Measurements from ENCODE around the gene CRB3.

CRB3 gene

DNA sequence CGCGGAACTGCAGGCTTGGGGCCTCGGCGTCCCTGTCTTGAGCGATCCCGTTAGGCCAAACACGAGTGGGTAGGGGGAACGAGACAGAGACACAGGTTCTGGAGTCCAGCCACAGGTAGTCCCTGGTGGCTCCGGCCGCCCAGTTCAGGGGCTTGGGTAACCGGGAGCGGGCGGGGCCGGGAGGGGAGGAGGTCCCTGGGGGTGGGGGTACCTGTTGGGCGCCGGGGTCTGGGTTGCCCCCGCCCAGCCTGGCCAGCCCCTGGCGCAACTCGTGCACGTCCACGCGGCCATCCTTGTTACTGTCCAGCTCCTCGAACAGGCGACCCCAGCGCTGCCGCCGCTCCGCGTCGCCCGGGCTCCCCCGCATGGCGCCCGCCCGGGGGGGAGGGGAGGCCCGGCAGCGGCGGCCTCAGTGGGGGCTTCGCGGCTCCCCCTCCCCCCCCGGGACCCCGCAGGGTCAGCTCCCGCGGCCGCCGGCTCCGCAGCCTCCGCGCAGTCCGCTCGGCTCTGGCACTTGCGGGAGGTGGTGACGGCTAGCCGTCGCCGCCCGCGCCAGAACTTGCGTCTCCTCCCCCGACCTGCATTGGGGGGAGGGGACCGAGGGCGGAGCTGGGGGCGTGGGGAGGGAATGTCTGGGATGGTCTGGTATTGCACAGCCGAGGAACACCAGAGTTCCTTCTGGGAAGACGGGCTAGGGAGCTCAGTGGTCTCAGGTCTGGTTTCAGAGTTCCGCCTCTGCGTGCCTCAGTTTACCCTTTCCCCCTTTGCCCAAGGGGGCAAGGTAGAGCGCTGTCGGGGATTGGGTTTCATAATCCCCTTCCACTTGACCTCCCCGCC is 4.6 kb upstream of the CRB3 start, which contains the start of gene SLC25A23:
TSS of gene SLC25A23 (minus strand) at position 531 of the 837 bp plus-strand sequence. CDS start at position 367, 164 bp downstream.
- DNase-seq: no peak
- in situ Hi-C loops (cut with MboI; ENCODE audit: low pct_unique_long_range_greater_than_20kb, low sequenced_read_pairs): no loop called here

DNA sequence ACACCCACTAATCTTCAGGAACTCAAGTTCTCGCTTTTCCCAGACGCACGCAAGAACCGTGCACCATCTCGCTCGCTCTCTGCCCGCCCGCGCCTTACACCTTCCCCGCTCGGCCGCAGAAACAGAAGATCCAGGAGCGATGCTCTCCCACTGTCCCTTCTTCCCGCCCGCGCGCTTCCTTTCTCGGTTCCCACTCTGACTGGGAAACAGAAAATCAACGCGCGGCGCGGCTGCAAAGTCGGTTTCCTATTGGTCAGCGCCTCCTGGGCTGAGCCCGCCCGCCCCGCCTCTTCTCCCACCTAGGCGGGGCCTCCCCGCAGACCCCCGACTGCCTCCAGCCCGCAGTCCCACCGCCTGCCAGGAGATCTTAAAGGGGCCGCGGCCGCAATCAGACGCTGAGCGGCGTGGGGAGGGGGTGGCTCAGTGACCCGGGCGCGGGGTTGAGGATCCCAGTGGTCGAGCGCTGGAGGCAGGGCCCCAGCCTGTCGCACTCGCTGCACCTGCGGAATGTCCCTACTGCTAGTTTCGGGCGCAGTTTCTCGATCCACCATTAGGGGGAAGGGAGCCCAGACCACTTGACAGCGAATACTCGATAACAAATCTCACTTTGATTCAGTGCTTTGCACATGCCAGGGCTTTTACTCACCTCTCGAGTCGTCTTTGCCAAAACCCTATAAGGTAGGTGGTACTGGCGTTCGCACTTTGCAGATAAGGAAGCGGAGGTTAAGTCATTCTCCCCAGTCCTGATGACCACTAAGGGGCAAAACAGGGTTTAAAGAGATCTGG is 3.8 kb upstream of the CRB3 start:
- in situ Hi-C loops (cut with MboI; ENCODE audit: low pct_unique_long_range_greater_than_20kb, low sequenced_read_pairs): no loop called here

DNA sequence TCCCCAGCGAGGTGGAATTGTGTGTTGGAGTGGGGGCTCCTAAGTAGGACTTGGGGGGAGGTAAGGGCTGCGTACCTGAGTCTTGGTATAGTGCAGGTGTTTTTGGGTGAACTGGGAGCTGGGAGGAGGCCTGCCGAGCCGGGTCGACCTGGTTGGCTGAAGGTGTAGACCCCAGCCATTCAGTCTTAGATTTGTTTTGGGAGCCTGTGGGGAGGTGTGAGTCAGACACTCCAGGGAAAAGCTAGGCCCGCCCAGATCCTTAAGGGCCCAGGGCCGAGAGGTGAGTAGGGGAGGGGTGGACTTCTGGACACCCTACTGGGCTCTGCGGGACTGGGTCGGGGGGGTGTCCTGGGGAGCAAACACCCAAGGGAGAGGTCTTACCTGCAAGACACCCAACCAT is 935 bp downstream of the CRB3 start:
- DNase-seq: no peak
- in situ Hi-C loops (cut with MboI; ENCODE audit: low pct_unique_long_range_greater_than_20kb, low sequenced_read_pairs): no loop called here

More for the DNA sequence above, 3.8 kb upstream of the CRB3 start:
- DNase-seq: peak; percentile 99

DNA sequence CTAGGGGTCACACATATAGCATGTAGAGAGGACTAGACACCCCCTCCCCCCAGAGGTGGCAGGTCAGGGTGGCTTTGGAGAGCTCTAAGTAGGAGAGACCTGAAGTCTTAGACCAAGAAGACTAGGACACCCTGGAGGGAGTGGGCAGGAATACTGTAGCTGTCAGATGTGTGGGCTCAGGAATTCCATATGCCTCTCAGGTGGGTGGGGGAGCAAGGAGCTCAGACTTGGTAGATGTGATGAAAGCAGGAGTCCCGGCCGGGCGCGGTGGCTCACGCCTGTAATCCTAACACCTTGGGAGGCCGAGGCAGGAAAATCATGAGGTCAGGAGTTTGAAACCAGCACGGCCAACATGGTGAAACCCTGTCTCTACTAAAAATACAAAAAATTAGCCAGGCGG is 1.6 kb downstream of the CRB3 start:
- in situ Hi-C loops (cut with MboI; ENCODE audit: low pct_unique_long_range_greater_than_20kb, low sequenced_read_pairs): no loop called here
- no peak for DNase-seq

DNA sequence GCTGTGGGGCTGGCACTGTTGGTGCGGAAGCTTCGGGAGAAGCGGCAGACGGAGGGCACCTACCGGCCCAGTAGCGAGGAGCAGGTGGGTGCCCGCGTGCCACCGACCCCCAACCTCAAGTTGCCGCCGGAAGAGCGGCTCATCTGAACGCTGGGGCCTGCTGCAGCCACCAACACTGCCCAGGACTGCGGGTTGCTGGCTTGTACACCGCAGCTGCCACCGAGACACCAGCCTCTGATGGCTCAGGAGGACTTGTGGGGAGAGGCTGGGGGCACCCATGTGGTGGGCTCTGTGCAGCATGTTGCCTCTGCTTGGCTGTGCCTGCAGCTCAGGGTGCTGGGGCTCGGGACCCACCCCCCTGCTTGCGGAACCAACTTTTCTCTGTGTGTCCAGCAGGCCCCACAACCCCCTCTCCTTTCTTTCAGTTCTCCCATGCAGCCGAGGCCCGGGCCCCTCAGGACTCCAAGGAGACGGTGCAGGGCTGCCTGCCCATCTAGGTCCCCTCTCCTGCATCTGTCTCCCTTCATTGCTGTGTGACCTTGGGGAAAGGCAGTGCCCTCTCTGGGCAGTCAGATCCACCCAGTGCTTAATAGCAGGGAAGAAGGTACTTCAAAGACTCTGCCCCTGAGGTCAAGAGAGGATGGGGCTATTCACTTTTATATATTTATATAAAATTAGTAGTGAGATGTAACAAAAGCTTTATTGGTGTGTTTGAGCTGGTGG is 2.6 kb downstream of the CRB3 start:
- in situ Hi-C loops (cut with MboI; ENCODE audit: low pct_unique_long_range_greater_than_20kb, low sequenced_read_pairs): no loop called here
- no peak for DNase-seq

DNA sequence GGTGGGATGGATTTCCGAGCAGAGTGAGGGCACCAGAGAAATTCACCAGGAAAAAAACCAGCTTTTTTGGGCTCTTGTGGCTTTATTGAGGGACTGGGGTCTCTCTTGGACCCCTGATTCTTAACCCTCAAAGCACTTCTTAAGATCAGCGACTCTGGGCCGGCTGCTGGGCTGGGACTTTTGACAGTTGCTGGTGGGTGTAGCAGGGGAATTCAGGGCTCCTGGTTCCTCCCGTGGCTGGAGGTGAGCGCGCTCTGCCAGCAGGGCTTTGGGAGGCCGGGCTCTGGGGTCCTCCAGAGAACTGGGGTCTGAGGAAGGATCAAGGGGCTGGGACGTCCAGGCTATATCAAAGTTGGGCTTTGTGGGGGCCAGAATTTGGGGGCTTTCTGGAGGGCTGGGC is 3.3 kb downstream of the CRB3 start:
- in situ Hi-C loops (cut with MboI; ENCODE audit: low pct_unique_long_range_greater_than_20kb, low sequenced_read_pairs): no loop called here
- no peak for DNase-seq

DNA sequence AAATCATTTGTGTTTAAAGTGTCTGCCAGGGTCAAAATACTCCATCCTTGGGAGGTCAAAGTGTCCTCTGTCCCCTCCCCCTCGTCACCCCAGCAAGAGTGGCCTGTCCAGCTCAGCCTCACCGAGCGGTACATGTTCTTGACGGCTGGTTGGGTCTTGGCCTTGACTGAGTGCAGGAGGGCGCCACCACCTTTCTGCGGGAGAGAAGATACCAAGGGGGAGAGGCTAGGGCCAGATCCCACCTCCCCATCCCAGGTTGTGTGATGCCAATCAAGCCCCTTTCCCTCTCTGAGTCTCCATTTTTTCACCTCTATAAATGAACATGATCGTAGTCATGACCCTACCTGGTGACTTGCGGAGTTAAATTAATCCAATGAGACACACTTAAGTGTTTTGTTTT is 6.1 kb downstream of the CRB3 start:
- no peak for DNase-seq
- in situ Hi-C loops (cut with MboI; ENCODE audit: low pct_unique_long_range_greater_than_20kb, low sequenced_read_pairs): no loop called here

DNA sequence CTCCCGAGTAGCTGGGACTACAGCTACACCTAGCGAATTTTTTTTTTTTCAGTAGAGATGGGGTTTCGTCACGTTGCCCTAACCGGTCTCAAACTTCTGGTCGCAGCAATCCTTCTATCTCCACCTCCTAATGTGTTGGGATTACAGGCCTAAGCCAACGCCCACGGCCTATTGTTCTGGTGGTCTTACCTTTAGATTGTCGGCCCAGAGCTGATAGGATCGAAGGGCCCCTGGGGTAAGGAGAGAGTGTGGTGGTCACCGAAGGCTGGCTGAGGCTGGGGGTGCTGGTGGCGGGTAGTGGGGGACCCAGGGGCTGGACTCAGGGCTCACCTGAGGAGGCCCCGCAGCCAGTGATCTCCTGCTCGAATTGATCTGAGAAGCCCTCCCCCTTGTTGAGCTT is 7.0 kb downstream of the CRB3 start:
- in situ Hi-C loops (cut with MboI; ENCODE audit: low pct_unique_long_range_greater_than_20kb, low sequenced_read_pairs): no loop called here
- no peak for DNase-seq

DNA sequence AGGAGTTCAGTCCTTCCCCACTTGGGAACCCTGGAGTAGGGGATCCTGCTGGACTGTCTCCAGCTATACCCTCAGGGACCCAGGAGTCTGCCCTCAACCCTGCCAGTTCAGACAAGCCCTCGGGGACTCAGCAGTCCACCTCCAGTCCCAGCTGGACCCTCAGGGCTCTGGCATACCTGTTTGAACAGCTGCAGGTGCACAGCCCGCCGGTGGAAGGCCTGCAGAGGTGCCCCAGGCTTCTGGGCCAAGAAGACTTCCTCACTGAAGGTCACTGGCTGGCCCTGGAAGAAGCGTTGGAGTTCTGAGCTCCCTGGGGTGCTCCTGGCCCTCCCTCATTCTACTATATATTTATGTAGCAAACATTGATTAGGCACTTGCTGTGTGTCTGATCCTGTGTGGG is 8.6 kb downstream of the CRB3 start:
- in situ Hi-C loops (cut with MboI; ENCODE audit: low pct_unique_long_range_greater_than_20kb, low sequenced_read_pairs): no loop called here
- no peak for DNase-seq

DNA sequence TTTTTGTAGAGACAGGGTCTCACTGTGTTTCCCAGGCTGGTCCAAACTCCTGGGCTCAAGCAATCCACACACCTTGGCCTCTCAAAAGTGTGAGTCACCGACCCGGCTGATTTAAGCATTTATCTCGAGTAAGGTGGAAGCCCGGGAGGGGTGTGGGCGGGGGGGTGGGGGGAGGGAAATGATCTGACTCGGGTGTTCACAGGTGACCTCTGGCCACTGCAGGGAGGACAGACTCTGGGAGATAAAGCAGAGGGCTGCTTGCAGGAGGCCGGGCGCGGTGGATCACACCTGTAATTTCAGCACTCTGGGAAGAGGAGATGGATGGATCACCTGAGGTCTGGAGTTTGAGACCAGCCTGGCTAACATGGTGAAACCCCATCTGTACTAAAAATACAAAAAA is 9.6 kb downstream of the CRB3 start:
- in situ Hi-C loops (cut with MboI; ENCODE audit: low pct_unique_long_range_greater_than_20kb, low sequenced_read_pairs): no loop called here

DNA sequence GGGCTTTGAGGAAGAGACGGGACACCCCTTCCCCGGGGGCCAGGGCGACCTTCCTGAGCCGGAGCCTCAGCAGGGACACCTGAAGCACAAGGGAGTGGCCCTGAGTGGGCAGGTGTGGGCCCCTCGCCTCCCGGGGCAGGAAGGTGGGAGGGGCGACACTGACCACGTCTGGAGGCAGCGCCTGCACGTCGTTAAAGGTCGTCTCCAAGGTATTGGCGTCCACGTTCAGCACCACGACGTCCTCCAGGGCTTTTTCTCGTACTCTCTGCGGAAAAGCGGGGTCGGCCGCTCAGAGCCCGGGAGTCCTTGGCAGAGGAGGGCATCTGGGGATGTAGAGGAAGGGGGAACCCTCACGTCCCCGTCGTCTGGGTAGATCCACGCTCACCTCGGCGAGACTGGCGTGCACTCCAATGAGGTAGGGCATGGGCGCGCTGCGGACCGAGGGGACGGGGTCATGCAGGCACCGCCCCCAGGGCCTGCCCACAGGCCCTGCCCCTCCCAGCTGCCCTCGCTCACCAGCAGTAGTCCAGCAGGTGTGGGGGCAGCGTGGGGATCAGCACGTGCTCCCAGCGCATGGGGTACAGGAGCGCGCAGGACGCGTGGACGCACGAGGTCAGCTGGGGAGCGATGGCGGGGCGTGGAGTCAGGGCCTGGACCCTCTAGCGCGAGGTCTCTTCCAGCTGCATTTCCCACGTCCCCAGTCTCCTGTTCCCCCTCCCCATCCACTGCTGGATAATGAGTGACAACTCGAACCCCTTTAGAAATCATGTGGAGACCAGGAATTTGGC is 11.4 kb downstream of the CRB3 start:
- in situ Hi-C loops (cut with MboI; ENCODE audit: low pct_unique_long_range_greater_than_20kb, low sequenced_read_pairs): no loop called here
- no peak for DNase-seq

More for the DNA sequence above, 9.6 kb downstream of the CRB3 start:
- DNase-seq: no peak

DNA sequence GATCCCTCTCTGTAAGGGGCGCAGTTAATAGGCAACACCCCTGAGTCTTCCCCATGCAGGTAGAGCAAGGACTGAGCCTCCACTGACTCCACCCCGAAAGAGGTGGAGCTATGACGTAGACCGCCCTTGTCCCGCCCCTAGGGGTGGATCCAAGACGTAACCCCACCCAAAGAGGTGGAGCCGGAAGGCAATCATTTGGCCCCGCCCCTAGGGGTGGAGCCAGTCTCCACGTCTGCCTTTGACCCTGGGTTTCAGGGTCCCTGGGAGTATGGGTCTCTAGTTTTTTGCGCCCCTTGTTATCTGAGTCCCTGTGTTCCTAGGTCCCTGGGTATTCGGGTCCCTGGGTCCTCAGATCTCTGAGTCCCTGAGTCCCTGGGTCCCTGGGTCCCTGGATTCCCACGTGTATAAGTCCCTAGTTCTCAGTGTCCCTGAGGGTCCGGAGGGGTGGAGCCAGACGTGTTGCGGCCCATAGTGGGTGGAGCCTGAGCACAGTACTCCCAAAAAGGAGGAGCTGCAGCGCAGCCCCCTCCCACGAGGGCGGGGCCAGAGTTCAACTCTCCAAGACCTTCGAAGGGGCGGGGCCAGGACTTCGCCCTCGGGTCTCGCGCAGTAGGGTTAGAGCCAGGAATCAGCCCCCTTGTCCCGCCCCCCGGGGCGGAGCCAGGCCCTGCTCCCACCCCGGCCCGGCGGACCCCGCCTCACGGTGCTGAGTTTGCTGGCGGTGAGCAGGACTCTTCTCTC is 12.3 kb downstream of the CRB3 start:
- in situ Hi-C loops (cut with MboI; ENCODE audit: low pct_unique_long_range_greater_than_20kb, low sequenced_read_pairs): no loop called here
- no peak for DNase-seq

DNA sequence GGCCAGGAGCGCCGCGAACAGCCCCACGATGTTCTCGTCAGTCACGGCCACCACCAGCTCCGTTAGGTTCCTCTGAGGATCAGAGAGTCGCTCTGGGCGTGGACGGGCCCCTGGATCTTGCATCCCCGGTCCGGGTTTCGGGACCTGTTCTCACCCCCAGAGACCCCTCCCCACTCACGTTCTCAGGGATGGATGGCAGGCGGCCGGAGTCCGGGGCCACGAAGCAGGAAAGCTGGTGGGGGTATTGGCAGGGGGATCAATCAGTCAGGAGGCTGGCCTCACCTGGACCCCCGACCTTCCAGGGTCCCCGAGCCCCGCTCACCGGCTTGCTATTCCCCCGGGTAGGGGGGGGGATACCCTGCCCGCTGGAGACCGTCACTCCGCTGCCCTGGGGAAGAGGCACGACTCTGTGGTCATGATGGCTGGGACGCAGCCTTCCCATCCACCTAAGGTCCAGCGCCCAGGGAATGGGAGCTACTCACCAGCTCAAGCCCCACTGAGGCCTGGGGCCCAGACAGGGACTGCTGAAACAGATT is 12.9 kb downstream of the CRB3 start:
- no peak for DNase-seq
- in situ Hi-C loops (cut with MboI; ENCODE audit: low pct_unique_long_range_greater_than_20kb, low sequenced_read_pairs): no loop called here

DNA sequence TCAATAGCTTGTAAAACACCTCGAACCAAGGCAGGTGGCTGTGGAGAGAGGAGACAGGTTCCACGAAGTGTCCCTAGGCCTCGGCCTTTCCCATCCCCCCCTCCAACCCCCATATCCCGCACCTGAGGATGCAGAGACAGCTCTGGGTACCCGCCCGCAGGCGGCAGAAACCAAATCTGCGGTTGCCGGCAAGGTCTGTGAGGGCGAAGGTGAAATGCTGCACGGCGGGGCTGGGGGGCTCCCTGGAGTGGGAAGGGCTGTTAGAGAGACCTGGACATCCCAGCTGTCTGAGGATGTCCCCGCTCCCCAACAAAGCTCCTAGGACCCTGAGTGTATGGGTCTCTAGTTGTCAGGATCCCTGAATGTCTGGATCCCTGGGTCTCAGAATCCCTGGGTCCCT is 14.7 kb downstream of the CRB3 start:
- in situ Hi-C loops (cut with MboI; ENCODE audit: low pct_unique_long_range_greater_than_20kb, low sequenced_read_pairs): no loop called here
- no peak for DNase-seq

DNA sequence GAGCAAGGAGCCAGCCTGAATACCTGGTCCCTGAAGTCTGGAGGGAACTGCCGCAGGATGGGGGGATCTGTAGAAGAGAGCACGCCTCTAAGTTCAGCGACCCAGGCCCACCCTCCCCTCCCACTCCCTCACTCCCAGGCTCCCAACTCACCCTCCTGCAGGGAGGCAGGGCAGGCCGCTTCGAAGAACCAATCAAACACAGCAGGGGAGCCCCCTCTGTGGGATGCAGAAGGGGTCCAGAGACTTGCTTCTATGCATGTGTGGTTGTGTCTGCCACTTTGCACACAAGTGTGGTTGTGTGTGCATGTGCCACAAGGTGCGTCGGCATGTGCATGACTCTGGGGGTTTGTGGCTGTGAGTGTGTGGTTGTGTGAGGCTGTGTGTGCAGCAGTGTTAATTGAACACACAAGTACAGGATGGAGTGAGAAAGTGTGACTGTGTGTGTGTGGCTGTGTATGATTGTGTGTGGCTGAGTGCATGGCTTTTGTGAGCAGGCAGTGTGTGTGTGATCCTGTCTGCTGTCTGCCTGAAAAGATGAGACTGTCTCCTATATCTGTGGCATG is 15.8 kb downstream of the CRB3 start:
- in situ Hi-C loops (cut with MboI; ENCODE audit: low pct_unique_long_range_greater_than_20kb, low sequenced_read_pairs): no loop called here
- DNase-seq: no peak

DNA sequence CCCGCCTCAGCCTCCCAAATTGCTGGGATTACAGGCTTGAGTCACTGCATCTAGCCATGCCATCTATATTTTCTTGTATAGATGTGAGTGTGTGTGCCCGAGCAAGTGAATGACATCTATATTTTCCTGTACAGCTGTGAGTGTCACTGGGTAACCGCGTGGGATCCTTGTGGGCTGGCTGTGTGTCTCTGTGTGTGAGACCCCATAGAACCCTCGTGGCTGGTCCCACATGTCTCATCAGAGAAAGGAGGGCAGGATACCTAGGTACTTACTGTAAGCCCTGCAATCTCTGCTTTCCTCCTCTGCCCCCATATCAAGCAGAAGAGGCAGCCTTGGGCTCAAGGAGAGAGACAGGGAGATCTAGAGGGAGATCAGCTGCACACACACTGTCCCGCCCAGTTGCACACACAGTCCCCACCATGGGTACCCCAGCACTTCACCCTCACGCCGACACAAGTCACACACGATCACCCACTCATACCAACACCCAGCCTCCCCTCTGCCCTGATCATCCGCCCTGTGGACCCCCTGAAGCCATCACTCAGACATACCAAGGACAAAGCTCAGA is 16.9 kb downstream of the CRB3 start:
- no peak for DNase-seq
- in situ Hi-C loops (cut with MboI; ENCODE audit: low pct_unique_long_range_greater_than_20kb, low sequenced_read_pairs): no loop called here

DNA sequence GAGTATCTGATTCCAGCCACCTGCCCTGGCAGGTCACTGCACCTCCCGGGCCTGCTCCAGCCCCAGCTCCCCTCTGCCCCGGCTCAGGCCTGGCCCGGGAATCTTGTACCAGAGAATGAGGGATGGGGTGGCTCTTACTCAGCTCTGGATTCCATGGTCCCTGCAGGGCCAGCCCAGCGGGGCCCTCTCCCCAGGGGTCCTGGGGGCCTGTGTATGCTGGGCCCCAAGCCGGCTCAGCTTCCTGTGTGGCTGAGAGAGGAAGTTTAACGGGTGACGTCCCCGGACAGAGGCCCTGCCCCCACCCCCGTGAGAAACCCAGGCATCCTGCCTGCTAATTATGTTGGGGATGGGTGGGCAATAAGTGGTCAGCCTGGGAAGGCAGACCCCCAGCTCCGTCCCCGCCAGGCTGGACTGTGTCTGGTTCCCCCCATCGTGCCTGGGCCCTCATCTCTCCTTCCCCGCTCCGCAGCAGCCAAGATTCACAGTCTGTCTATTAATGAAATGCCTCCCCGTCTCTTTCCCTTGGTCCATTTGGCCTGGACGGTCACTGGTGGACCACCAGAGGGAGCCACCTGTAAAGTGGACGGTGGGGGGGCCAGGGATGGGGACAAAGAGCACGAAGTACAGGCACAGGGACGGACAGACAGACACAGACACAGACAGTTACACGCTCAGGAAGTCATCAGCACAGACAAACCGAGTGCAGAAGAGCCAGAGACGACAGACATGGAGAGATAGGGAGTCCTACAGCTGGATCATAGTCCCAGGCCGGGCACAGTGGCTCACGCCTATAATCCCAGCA is 17.7 kb downstream of the CRB3 start, which contains the start of gene DENND1C:
TSS of gene DENND1C (minus strand) at position 247 of the 802 bp plus-strand sequence. CDS start at position 155, 92 bp downstream.
- in situ Hi-C loops (cut with MboI; ENCODE audit: low pct_unique_long_range_greater_than_20kb, low sequenced_read_pairs): no loop called here
- peak; percentile 75 for DNase-seq

Data from KBM-7 (cell line).